Hepatocyte (in vitro differentiated cells): ENCODE results near the gene PARN.

Source experiments
- EZH2 ChIP-seq: fragments of 200-600 bp; sonication (generic); IDR thresholded peaks from 2 replicates; pipeline ENCODE4 v1.6.1; 2016; ENCODE audit warnings: antibody characterized with exemption, mild to moderate bottlenecking, borderline replicate concordance
- TF ChIP-seq, protein P1 (sequence below): fragments of 200-600 bp; sonication (generic); IDR thresholded peaks from 2 replicates; pipeline ENCODE4 v1.5.1; 2016; ENCODE audit warnings: antibody characterized with exemption, mild to moderate bottlenecking; ENCODE audit not compliant: poor library complexity

DNA sequence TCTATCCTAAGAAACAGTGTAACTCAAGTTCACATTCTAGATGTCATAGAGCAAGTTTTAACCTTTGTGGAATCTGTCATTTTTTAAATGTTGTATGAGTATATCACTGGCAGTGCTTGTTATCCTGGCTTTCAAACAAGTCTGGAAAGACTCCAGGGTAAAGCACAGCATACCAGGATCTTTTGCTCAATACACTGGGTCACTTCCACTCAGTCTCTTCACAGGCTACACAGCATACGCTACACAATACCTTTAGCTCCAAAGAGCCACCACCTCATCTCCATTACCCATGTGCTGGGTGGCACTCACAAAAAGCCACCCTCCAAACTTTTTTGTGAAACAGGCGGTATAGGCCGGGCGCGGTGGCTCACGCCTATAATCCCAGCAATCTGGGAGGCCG lies 69.5 kb downstream of the PARN start:
- TF ChIP-seq, protein P1, sequence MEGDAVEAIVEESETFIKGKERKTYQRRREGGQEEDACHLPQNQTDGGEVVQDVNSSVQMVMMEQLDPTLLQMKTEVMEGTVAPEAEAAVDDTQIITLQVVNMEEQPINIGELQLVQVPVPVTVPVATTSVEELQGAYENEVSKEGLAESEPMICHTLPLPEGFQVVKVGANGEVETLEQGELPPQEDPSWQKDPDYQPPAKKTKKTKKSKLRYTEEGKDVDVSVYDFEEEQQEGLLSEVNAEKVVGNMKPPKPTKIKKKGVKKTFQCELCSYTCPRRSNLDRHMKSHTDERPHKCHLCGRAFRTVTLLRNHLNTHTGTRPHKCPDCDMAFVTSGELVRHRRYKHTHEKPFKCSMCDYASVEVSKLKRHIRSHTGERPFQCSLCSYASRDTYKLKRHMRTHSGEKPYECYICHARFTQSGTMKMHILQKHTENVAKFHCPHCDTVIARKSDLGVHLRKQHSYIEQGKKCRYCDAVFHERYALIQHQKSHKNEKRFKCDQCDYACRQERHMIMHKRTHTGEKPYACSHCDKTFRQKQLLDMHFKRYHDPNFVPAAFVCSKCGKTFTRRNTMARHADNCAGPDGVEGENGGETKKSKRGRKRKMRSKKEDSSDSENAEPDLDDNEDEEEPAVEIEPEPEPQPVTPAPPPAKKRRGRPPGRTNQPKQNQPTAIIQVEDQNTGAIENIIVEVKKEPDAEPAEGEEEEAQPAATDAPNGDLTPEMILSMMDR, result no peak
- no peak for TF ChIP-seq EZH2
